ENCODE measurements around the gene LETM1. TPM values are rescaled to one million over a fixed set of nuclear protein-coding genes. Genes with fewer than 3 reads are reported as not detected.

LETM1 gene
- total RNA-seq, 1 experiment from 2014 or later = 63.9 TPM

GRCh38 chr4:1830642-1831228, 25.2 kb downstream of the LETM1 start:
- no peaks in the 10 kb centered on the region for H3K4me1 ChIP-seq
- TF ChIP-seq CTCF (IDR thresholded peaks at IDR 0.05; ENCODE audit: insufficient read depth in 1 of 2, low read depth in 1 of 2, low read length in 1 of 2, severe bottlenecking in 1 of 2, unreplicated experiment in 1 of 2) = no peak
- no peak for DNase-seq
- H3K27me3 ChIP-seq (replicated peaks; ENCODE audit: control insufficient read depth, insufficient read depth, low read length) = no peaks in the 10 kb centered on the region
- no TSS peak for BruUV-seq (replicated peaks)
- H3K4me3 ChIP-seq (ENCODE audit: low read depth, low read length) = no peak overlapping the region
- Mint-ChIP-seq H3K27ac (ENCODE audit: unreplicated experiment) (no peak overlapping the region), H3K4me1 (ENCODE audit: low read depth, unreplicated experiment) (no peaks in the 10 kb centered on the region), H3K27me3 (ENCODE audit: insufficient read depth, unreplicated experiment) (no peaks in the 10 kb centered on the region), H3K4me3 (ENCODE audit: unreplicated experiment) (no peak overlapping the region), H3K36me3 (ENCODE audit: insufficient read depth, unreplicated experiment) (peaks cover 72% of the 10 kb centered on the region), H3K9me3 (ENCODE audit: unreplicated experiment) (peaks cover 9% of the 10 kb centered on the region)
- POLR2A ChIA-PET = no interaction called here
- no peaks in the 10 kb centered on the region; the same call in none of the 2 replicates for H3K36me3 ChIP-seq (ENCODE audit: control insufficient read depth, insufficient read depth, low read length)
- CTCF ChIA-PET = no interaction called here
- H3K9me3 ChIP-seq = no peaks in the 10 kb centered on the region
- intact Hi-C loops (cut with micrococcal nuclease; ENCODE audit: unreplicated experiment) = no loop called here

- Mint-ChIP-seq H3K4me3 (ENCODE audit: unreplicated experiment) (no peak overlapping the region), H3K9me3 (ENCODE audit: unreplicated experiment) (peaks cover 9% of the 10 kb centered on the region)
- POLR2A ChIA-PET = no interaction called here
These were observed 25.7 kb downstream of the LETM1 start for GRCh38 chr4:1830234-1830633.

GRCh38 chr4:1826531-1827350, 29.2 kb downstream of the LETM1 start:
- intact Hi-C loops (cut with micrococcal nuclease; ENCODE audit: unreplicated experiment) = no loop called here

More at GRCh38 chr4:1830234-1830633, 25.7 kb downstream of the LETM1 start:
- Mint-ChIP-seq H3K36me3 (ENCODE audit: insufficient read depth, unreplicated experiment) (peaks cover 67% of the 10 kb centered on the region), H3K27me3 (ENCODE audit: insufficient read depth, unreplicated experiment) (no peaks in the 10 kb centered on the region), H3K4me1 (ENCODE audit: low read depth, unreplicated experiment) (no peaks in the 10 kb centered on the region), H3K27ac (ENCODE audit: unreplicated experiment) (no peak overlapping the region)
- intact Hi-C loops (cut with micrococcal nuclease; ENCODE audit: unreplicated experiment) = no loop called here
- Histone ChIP-seq H3K4me3 (ENCODE audit: low read depth, low read length) (no peak overlapping the region), H3K4me1 (no peaks in the 10 kb centered on the region), H3K27me3 (replicated peaks; ENCODE audit: control insufficient read depth, insufficient read depth, low read length) (no peaks in the 10 kb centered on the region), H3K36me3 (ENCODE audit: control insufficient read depth, insufficient read depth, low read length) (no peaks in the 10 kb centered on the region; the same call in none of the 2 replicates), H3K9me3 (no peaks in the 10 kb centered on the region)
- TF ChIP-seq CTCF (IDR thresholded peaks at IDR 0.05; ENCODE audit: insufficient read depth in 1 of 2, low read depth in 1 of 2, low read length in 1 of 2, severe bottlenecking in 1 of 2, unreplicated experiment in 1 of 2) = no peak
- CTCF ChIA-PET = no interaction called here
- no peak for DNase-seq
- BruUV-seq (replicated peaks) = no TSS peak

More at GRCh38 chr4:1826531-1827350, 29.2 kb downstream of the LETM1 start:
- Mint-ChIP-seq H3K4me3 (ENCODE audit: unreplicated experiment) (no peak overlapping the region), H3K9me3 (ENCODE audit: unreplicated experiment) (peaks cover 9% of the 10 kb centered on the region), H3K27me3 (ENCODE audit: insufficient read depth, unreplicated experiment) (no peaks in the 10 kb centered on the region), H3K27ac (ENCODE audit: unreplicated experiment) (no peak overlapping the region), H3K4me1 (ENCODE audit: low read depth, unreplicated experiment) (no peaks in the 10 kb centered on the region), H3K36me3 (ENCODE audit: insufficient read depth, unreplicated experiment) (peaks cover 55% of the 10 kb centered on the region)
- Histone ChIP-seq H3K4me1 (no peaks in the 10 kb centered on the region), H3K27me3 (replicated peaks; ENCODE audit: control insufficient read depth, insufficient read depth, low read length) (no peaks in the 10 kb centered on the region), H3K4me3 (ENCODE audit: low read depth, low read length) (no peak overlapping the region), H3K9me3 (no peaks in the 10 kb centered on the region), H3K36me3 (ENCODE audit: control insufficient read depth, insufficient read depth, low read length) (no peaks in the 10 kb centered on the region; the same call in 1 of the 2 replicates)
- no peak for DNase-seq
- ChIA-PET CTCF (no interaction called here), POLR2A (no interaction called here)
- TF ChIP-seq CTCF (IDR thresholded peaks at IDR 0.05; ENCODE audit: insufficient read depth in 1 of 2, low read depth in 1 of 2, low read length in 1 of 2, severe bottlenecking in 1 of 2, unreplicated experiment in 1 of 2) = no peak
- BruUV-seq (replicated peaks) = no TSS peak
